ENCODE results near the gene CDC23. TPM values are rescaled to one million over a fixed set of nuclear protein-coding genes. Genes with fewer than 3 reads are reported as not detected.
A peak's percentile ranks its signal among the peaks of the same experiment; 100 is the strongest.
"Not testable (repeated sequence)": the region's sequence is repeated elsewhere in the genome, so short reads cannot be mapped to it uniquely, and the experiment has no call there.

The CDC23 gene, protein sequence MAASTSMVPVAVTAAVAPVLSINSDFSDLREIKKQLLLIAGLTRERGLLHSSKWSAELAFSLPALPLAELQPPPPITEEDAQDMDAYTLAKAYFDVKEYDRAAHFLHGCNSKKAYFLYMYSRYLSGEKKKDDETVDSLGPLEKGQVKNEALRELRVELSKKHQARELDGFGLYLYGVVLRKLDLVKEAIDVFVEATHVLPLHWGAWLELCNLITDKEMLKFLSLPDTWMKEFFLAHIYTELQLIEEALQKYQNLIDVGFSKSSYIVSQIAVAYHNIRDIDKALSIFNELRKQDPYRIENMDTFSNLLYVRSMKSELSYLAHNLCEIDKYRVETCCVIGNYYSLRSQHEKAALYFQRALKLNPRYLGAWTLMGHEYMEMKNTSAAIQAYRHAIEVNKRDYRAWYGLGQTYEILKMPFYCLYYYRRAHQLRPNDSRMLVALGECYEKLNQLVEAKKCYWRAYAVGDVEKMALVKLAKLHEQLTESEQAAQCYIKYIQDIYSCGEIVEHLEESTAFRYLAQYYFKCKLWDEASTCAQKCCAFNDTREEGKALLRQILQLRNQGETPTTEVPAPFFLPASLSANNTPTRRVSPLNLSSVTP
- 27.6 TPM for polyA plus RNA-seq (2013, experiment 1 of 2; ENCODE audit: insufficient read length)
- 26.8 TPM for polyA plus RNA-seq (2013, experiment 2 of 2; ENCODE audit: insufficient read length)

DNA sequence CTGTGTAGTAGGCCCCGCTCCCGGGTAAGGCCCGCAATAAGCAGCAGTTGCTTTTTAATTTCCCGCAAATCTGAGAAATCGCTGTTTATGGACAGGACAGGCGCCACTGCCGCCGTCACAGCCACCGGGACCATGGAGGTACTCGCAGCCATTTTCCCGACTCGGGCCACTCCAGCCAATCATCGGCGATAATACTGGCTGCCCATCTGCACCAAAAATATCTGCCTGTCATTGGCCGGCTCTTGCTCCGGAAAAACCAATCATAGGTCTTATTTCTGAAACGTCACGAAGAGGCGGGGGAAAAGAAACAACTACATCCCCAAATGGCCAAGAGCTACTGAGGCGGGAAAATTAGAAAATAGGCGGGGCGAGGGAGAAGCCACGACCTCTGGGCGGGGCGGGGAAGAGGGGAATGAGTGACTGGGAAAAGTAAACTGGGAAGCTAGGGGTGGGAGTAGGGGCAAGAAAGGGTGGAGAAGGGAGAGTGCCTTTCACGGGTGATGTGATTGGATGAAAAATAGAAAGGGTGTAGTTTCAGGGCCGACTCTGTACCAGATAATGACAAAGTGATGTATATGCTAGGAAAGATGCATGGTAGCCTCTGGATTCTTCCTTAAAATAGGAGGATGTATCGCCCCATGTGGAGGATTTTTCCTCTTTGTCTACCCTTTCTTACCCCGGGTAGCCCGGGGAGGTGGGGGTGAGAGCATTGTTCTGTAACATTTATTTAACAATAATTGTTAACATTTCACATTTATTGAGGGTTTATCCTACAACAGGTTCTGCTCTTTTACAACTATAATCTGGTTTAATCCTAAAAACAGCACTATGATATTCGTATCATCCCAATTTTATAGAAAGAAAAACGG lies at the start of gene CDC23:
Gene CDC23, minus strand, starts transcription at position 163 of the 869 bp plus-strand sequence. Its CDS starts 11 bp downstream, at position 152.
- DNase-seq: peak; percentile 99

DNA sequence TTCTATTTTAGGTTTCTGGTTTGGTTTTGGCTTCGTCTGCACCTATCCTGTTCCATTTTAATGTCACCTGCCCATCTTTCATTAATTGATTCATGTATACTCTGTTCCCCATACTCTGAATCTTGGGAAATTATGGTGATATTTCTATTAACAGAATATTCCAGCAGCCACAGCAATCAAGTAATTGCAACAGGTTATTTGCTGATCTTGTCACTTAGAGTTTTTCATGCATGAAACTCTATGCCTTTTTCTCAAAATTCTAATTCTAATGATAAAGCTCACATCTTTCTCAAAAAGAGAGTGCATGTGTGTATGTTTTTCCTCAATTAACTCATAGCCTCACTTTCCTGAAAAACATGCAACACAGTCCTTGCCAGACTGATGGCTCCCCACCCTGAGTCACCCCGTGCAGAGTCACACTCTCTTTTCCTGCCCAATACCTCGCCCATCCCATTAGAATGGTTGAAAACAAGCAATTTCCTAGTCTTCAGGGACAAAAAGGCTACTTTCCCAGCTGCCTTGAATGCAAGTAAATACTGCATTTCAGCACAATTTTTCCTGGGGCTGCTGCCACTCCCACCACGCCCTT lies 45.7 kb upstream of the CDC23 start:
- no peak for DNase-seq

DNA sequence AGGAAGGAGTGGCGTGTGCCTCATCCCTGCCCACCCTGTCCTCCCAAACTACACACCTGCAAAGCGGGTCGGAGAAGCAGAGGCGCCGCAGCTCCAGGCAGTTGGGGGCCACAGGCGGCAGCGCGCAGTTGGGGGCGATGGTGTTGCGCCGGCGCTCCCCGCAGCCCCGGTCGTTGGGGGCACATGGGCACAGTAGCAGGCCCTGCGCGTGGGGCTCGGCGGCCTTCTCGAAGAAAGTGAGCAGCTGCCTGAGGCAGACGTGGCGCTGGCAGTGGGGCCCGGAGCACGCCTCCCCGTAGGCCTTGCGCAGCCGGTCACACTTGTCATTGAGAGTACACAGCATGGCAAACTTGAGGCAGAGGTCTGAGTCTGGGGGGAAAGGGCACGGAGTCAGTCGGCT lies 44.5 kb upstream of the CDC23 start:
- no peak for DNase-seq

DNA sequence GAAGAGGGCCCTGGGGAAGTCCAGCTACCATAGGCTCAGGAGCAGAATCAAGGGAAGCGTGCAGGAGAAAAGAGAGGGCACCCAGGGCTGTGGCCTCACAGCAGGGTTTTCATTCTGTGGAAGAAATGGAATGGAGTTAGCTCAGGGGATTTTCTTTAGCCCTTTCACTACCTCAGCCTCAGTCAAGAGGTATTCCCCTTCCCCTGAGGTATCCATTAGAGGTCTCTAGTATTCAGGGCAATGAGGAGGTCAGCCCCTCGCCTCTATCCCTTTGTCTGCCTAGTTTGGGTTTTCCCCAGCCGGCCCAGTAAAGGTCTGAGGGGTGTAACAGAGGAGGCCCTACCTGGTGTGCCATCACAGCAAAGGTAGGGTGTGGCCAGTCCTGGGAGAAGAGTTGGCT lies 39.8 kb upstream of the CDC23 start:
- DNase-seq: no peak

DNA sequence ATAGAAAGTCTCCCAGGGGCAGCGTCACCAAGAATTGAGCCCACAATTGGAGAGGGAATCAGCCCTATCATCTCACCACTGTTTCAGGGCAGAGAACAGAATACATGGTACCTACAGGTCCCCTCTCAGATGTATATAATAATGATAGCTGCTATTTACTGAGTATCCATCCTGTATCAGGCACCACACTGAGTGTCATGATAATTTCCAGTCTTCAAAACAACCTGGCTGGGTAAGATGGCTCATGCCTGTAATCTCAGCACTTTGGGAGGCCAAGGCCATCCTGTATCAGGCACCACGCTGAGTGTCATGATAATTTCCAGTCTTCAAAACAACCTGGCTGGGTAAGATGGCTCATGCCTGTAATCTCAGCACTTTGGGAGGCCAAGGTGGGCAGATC lies 34.7 kb upstream of the CDC23 start:
- not testable (repeated sequence) for DNase-seq

DNA sequence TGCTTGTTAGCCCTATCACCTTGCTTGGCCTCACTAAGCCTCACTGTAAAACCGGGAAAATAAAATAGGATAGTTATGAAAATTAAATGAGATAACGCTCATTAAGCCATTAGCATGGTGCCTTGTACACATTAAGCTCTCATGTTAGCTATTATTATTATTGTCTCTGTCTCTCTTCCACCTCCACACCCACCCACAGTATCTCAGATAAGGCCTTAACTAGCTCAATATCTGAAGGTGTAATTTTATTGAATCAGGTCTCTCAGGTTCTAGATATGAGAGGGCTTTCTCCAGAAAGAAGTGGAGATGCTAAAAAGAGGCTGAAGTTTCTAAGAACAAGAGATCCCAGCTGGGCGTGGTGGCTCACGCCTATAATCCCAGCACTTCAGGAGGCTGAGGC lies 33.7 kb upstream of the CDC23 start:
- no peak for DNase-seq

DNA sequence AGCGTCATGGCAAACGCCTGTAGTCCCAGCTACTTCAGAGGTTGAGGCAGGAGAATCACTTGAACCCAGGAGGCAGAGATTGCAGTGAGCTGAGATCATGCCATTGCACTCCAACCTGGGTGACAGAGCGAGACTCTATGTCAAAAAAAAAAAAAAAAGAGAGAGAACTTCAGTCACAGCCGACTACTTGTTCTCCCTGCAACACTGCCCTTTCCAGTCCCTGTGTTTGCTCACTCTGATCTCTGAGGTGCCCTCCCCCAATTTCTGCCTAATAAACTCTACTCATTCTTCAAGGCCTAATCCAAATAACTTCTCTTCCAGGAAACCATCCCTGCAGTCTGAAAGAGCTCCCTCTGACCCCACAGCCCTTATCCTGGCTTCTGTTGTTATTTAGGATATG lies 33.2 kb upstream of the CDC23 start:
- DNase-seq: no peak

DNA sequence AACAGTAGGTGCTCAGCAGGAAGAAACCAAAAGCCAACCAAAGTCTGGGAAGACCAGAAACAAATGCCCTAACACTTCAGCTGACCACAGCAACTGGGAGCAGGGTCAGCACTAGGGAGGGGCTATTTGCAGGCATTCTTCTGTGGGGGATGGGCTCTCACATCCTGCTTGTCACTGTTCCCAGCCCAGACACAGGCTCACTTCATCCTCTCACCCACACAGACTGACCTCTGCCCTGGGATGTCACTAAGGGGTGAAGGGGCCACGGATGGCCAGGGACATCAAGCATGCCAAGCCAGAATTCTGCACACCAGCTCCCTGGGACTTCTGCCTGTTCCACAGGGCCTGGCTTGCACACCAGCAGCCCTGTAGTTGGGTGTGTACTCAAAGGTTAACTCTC lies 32.6 kb upstream of the CDC23 start:
- DNase-seq: no peak

DNA sequence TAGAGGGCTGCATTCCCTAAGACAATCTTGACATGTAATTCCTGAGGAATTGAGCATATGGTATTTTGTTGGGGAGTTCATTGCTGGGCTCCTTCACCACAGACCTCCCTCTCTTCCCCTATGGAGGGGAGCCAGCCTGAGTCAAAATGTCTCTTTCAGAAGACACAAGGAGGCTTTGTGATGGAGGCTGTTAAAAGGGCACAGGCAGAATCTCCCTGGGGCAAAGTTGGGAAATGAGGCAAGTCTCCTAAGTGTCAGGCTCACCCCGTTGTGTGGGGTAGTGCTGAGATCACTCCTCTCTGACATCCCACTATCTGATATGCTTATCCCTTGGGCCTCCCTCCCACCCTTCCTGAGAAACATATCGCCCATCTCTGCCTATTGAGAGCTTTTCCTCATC lies 30.7 kb upstream of the CDC23 start:
- DNase-seq: no peak

DNA sequence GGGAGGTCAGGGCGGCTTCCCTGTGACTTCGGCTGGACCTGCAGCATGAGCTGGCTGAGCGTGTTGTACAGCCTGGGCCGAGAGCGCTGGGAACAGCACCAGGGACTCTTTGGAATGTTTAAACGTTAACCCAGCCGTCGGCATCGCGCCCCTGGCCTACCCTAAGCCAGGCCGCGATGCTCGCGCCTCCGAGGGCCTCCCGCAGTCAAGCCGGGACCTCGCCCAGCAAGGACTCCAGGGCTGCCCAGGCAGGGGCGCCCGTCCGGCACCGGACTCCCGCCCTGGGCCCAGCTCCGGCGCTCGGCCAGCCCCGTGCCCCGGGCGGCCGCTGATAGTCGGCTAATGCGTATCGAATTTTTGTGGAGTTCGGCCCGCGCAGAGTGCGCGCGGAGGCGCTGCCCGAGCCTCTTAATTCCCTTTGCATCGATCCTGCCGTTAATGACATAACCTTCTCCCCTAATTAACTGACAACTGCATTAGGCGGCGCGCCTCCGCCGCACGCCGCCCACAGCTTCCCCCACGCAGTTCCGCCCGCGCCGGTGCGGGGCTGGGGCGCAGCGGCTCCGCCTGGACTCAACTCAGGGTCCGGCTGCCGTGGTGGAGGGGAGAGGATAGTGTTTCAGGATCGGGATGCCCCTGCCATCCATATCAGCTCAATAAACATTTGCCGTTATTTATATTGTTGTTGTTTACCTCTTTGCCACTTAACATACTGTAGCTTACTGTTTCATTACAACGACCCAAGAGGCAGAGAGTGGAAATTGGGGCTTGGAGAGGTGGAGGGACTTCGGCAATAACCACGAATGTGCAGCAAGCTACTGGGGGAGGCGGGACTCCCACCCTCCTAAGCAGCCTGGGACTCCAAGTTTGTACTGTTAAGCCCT lies 28.8 kb upstream of the CDC23 start:
- peak; percentile 13 for DNase-seq

DNA sequence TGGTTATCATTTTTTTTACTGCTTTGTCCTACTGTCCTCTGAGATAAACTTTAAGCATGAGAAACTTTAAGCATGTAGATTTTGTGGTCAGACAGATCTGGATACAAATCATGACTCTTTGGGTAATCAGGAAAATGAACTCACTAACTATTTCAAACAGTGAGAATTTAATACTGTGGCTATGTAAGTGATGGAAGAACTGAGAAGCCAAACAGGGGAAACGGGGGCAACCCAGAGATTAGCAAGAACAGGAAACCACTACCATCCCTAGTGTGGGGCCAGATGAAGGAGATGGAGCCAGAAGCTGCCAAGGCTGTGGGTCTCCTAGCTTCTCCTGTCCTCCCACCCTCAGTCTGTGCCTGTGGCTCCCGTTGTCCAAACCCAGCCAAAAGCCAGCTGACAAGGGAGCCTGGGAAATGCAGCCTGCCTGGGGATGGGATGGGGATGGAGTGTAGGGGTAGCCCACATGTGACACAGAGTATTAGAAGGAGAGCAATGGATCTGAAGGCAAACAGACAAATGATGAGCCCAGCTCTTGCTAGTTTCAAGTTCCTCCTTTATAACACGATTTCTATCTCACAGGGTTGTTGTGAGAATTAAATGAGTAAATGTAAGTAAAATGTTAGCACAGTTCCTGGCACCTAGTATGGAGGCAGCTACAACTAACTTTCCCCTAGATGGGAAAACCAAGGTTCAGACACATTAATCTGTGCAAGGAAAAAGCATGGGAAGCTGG lies 27.7 kb upstream of the CDC23 start:
- DNase-seq: no peak

DNA sequence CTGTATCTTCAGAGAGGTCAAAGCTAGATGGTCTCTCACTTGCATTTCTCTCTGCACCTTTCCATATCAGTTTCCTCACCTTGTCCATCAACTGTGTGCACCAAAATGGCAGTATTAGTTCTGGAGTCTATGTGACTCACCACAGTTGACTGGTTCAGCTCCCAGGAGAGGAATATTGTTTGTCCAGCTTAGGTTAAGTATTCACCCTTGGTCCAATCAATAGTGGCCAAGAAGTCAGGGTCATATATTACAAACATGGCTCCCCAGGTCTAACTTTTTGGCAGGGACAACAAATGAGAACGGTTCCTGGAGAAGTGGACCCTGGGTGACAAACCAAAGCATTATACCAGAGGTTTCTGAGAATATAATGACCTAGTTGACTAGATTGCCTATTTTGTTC lies 24.9 kb upstream of the CDC23 start:
- no peak for DNase-seq

DNA sequence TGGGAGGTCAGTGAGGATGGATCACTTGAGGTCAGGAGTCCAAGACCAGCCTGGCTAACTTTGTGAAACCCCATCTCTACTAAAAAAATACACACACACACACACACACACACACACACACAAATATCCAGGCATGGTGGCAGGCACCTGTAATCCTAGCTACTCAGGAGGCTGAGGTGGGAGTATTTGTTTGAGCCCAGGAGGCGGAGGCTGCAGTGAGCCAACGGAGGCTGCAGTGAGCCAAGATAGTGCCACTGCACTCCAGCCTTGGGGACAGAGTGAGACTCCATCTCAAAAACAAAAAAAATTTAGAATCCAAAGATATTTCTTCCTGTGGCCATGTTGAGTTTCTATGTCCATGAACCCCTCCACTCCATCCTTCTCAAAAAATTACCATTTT lies 21.5 kb upstream of the CDC23 start:
- no peak for DNase-seq

DNA sequence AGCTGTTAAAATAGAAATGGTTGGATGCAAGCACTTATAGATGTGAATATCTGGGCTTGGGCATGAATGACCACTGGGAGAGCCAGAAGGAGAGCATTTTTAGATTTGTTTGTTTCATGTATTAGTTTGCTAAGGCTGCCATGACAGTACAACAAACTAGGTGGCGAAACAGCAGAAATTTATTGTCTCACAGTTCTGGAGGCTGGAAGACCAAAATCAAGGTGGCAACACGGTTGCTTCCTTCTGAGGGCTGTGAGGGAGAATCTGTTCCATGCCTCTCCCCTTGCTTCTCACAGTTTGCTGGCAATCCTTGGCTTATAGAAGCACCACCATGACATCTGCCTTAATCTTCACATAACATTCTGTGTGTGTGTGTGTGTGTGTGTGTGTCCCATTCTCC lies 20.2 kb upstream of the CDC23 start:
- no peak for DNase-seq

DNA sequence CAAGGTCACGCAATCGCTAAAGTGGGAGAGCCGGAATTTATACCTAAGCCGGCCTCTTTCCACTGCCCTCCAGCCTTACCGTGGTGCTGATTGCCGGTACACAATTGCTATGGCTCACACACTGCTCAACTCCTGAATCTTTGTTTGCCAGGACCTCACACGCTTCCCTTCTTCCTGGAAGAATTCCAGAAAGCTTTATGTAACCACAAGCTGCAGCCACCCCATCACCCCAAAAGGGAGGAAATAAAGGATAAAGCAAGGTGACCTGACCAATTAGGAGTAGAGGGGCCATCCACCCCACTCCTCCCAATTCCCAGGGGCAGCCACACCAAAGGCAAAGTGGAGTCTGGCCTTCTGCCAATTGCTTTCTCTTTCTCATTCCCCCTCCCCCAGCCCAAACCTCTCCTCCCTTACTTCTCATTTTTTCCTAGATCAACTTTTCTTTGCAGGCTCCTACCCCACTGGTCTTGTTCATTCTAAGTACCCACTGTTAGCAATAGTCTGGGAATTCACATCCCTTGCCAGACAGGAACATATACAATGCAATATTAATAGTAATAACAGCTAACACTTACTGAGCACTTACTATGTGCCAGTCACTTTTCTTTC lies 18.0 kb upstream of the CDC23 start:
- peak; percentile 60 for DNase-seq

DNA sequence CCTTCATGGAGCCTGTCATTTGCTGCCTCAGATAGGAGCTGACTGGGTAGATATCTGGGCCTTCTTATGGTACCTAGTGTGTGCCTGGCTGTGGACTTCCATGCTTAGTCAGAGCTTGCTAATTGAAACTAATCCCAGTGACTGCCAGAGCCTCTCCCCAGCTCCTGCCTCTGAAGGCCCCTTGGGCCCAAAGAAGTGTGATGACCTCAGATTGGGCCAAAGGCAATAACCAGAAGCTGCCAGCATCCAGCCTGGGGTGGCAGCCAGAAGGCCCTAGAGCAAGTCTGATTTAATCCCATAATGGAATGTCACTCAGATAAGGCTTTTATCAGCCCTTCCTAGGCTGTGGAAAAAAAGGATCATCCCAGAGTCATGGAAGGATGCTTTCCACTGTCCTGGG lies 17.1 kb upstream of the CDC23 start:
- peak; percentile 18 for DNase-seq

DNA sequence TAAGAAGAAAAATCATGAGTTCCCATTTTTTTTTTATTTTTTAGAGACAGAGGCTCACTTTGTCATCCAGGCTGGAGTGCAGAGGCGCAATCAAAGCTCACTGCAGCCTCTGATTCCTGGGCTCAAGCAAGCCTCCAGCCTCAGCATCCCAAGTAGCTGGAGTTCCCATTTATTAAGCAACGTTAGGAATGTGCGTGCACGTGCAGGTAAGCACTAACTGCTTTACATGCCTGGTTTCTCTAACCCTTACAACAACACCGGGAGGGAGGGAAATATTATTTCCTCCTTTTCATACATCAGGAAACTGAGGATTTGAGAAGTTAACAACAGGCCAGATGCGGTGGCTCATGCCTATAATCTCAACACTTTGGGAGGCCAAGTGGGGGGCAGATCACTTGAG lies 16.3 kb upstream of the CDC23 start:
- no peak for DNase-seq

DNA sequence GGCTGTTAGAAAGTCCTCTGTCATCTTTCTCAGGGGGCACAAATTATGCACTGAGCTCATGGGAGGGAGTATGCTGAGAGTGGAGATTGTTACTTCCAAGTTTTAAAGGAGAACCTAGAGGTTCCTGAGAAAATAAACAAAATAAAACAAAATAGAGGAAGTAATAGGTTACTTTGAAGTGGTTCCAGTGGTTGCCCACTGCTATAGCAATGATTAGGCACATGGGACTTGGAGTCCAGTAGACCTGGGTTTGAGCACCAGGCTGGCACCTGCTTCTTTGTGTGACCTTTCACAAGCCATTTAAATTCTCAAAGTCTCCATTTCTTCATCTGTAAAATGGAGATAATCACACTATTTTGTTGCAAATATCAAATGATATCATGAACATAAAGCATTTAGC lies 13.8 kb upstream of the CDC23 start:
- DNase-seq: no peak

DNA sequence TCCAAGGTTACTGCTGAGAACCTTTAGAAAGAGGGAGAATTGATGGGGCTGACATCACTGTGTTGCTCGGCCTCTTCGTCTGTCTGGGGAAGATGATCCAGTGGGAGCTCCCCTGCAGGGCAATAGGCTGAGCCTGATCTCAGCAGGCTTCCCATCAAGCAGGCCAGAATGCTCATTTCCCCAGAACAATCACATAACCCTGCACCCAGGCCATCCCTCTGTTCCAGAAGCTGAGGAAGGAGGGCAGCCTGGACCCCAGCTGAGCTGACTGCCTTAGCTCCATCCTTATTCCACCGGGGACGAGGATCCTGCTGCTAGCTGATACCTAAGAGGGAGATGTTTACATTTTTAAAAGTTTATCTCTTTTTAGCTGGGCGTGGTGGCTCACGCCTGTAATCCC lies 11.6 kb upstream of the CDC23 start:
- DNase-seq: no peak

DNA sequence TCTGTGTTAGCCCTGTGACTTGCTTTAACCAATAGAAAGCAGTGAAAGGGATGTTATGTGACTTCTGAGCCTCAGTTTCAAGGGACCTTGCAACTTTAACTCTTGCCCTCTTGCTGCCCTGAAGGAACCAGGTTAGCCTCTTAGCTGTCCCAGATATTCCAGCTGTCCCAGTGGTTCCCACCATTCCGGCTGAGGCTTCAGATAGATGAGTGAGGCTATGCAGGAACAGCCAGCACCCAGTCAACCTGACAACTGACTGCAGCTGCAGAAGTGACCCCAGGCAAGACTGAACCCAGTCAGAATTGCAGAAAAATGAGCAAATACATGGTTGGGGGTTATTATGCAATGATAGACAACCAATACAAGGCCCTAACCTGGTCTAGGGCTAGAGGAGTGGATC lies 10.4 kb upstream of the CDC23 start:
- no peak for DNase-seq

DNA sequence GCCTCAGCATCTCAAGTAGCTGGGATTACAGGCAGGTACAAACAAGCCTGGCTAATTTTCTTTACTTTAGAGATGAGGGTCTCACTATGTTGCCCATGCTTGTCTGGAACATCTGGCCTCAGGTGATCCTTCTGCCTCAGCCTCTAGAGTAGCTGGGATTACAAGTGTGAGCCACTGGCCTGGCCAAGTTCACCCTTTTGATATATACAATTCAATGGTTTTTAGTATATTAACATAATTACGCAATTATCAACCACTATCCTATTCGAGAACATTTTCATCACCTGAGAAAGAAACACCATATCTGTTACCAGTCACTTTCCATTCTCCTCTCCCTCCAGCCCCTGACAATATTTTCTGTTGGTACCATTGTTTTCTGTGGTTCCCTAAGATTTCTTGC lies 3.7 kb upstream of the CDC23 start:
- no peak for DNase-seq
